HK-2 (cell line): ENCODE measurements around the gene SCN4A.
"Not testable (repeated sequence)": the region's sequence is repeated elsewhere in the genome, so short reads cannot be mapped to it uniquely, and the experiment has no call there.

Experiments
- DNase-seq: peaks from one replicate; pipeline ENCODE4 v3.0.0-alpha.2; 2018; ENCODE audit not compliant: unreplicated experiment

Gene SCN4A

GRCh38 chr17:63984651-63985386 is 12.1 kb upstream of the SCN4A start:
- DNase-seq: peak; percentile 74

GRCh38 chr17:63984236-63984635 is 11.5 kb upstream of the SCN4A start:
- no peak for DNase-seq

GRCh38 chr17:63983320-63983719 is 10.6 kb upstream of the SCN4A start:
- no peak for DNase-seq

- not testable (repeated sequence) for DNase-seq
These were observed 9.9 kb upstream of the SCN4A start for GRCh38 chr17:63982641-63983040.

- DNase-seq: no peak
These were observed 5.8 kb upstream of the SCN4A start for GRCh38 chr17:63978272-63979200.

GRCh38 chr17:63976702-63977101 is 4.0 kb upstream of the SCN4A start:
- DNase-seq: no peak

GRCh38 chr17:63975541-63976092 is 2.9 kb upstream of the SCN4A start:
- no peak for DNase-seq

GRCh38 chr17:63974594-63975192 is 2.0 kb upstream of the SCN4A start:
- DNase-seq: peak; percentile 59

- DNase-seq: peak; percentile 35
These were observed 1.3 kb upstream of the SCN4A start for GRCh38 chr17:63973930-63974593.

- no peak for DNase-seq
These were observed 529 bp upstream of the SCN4A start for GRCh38 chr17:63973247-63973646.

GRCh38 chr17:63969278-63969677 is 3.4 kb downstream of the SCN4A start:
- no peak for DNase-seq

GRCh38 chr17:63967953-63968352 is 4.8 kb downstream of the SCN4A start:
- DNase-seq: no peak

GRCh38 chr17:63966646-63967264 is 6.0 kb downstream of the SCN4A start:
- DNase-seq: no peak

- no peak for DNase-seq
These were observed 9.6 kb downstream of the SCN4A start for GRCh38 chr17:63963123-63963522.

GRCh38 chr17:63962298-63962744 is 10.4 kb downstream of the SCN4A start:
- DNase-seq: no peak

GRCh38 chr17:63961355-63962212 is 11.1 kb downstream of the SCN4A start:
- peak; percentile 53 for DNase-seq

GRCh38 chr17:63960430-63960829 is 12.3 kb downstream of the SCN4A start:
- DNase-seq: no peak

- DNase-seq: no peak
These were observed 12.7 kb downstream of the SCN4A start for GRCh38 chr17:63960006-63960405.

GRCh38 chr17:63956296-63956920 is 16.3 kb downstream of the SCN4A start:
- DNase-seq: no peak

GRCh38 chr17:63955791-63956190 is 16.9 kb downstream of the SCN4A start:
- no peak for DNase-seq
